Left renal cortex interstitium (tissue), 4 donors: Measurements from ENCODE around the gene NUCB2. TPM values are rescaled to one million over a fixed set of nuclear protein-coding genes. Genes with fewer than 3 reads are reported as not detected.
A peak's percentile ranks its signal among the peaks of the same experiment; 100 is the strongest.
"Not testable (repeated sequence)": the region's sequence is repeated elsewhere in the genome, so short reads cannot be mapped to it uniquely, and the experiment has no call there.

Experiments used
- DNase-seq, 4 donors: peaks; one replicate each; pipeline ENCODE4 v3.0.0-alpha.2; 2013; ENCODE audit warnings: low read depth in 4 of 4, low spot score in 2 of 4, missing footprints in 1 of 4
- polyA plus RNA-seq, 4 donors: library from polyadenylated mRNA; unstranded; fragments of 120-200 nt; gene quantifications; one replicate each; pipeline ENCODE4 v1.2.1, GENCODE V29; 2013; ENCODE audit not compliant: insufficient read length in 4 of 4

NUCB2 gene
- 10 to 100 TPM; 60.5 to 90.5 (median 75.8) TPM for polyA plus RNA-seq

- DNase-seq, result peak; percentile 90 to 93 (median 92)
Measured at GRCh38 chr11:17276236-17277023, at the start of gene NUCB2. Gene NUCB2, plus strand, starts transcription at chr11:17276739. Its CDS starts 18,585 bp downstream, at chr11:17295324.

DNA sequence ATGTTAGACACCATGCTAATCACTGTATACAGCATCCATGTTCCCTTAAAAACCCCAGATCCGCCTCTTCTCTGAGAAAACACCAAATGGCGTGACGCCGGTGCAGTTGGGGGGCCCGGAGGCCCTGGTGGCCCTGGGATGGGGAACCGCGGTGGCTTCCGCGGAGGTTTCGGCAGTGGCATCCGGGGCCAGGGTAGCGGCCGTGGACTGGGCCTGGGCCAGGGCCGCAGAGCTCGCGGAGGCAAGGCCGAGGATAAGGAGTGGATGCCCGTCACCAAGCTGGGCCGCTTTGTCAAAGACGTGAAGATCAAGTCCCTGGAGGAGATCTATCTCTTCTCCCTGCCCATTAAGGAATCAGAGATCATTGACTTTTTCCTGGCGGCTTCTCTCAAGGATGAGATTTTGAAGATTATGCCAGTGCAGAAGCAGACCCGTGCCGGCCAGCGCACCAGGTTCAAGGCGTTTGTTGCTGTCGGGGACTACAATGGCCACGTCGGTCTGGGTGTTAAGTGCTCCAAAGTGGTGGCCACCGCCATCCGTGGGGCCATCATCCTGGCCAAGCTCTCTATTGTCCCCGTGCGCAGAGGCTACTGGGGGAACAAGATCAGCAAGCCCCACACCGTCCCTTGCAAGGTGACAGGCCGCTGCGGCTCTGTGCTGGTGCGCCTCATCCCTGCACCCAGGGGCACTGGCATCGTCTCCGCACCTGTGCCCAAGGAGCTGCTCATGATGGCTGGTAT is 48.2 kb upstream of the NUCB2 start:
- DNase-seq, result not testable (repeated sequence)

- no peak for DNase-seq
Measured at GRCh38 chr11:17229481-17230152, 46.9 kb upstream of the NUCB2 start.

DNA sequence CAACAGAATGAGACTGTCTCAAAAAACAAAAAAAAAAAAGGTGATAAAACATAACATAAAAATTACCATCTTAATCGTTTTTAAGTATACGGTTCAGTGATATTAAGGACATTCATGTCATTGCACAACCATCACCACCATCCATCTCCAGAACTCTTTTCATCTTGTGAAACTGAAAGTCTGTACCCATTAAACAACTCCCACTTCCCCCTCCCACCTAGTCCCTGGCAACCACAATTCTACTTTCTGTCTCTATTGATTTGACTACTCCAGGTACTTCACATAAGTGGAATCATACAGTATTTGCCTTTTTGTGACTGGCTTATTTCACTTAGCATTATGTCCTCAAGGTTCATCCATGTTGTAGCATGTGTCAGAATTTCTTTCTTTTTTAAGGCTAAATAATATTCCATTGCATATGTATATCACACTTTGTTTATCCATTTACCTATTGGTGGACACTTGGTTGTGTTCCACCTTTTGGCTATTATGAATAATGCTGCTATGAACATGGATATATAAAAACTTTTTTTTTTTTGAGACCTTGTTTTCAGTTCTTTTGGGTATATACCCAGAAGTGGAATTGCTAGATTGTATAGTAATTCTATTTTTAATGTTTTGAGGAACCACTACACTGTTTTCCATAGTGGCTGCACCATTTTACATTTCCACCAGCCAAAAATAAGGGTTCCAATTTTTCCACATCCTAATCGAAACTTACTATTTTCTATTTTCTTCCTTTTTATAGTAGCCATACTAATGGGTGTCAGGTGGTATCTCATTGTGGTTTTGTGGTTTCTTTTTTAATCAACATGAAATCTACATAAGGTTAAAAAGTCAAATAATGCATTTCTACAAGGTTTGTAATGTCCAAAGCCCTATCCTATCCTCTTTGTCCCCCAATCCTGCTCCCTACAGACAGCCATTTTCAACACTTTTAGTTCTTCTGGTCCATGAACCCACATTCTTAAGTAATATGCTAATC is 45.4 kb upstream of the NUCB2 start:
- no peak for DNase-seq

- no peak for DNase-seq
Measured at GRCh38 chr11:17233101-17233500, 43.4 kb upstream of the NUCB2 start.

GRCh38 chr11:17238377-17238776 is 38.2 kb upstream of the NUCB2 start:
- DNase-seq, result no peak

- not testable (repeated sequence) for DNase-seq
Measured at GRCh38 chr11:17239927-17240326, 36.6 kb upstream of the NUCB2 start.

GRCh38 chr11:17240780-17241179 is 35.8 kb upstream of the NUCB2 start:
- DNase-seq, result no peak

GRCh38 chr11:17242954-17243353 is 33.6 kb upstream of the NUCB2 start:
- DNase-seq, result not testable (repeated sequence)

DNA sequence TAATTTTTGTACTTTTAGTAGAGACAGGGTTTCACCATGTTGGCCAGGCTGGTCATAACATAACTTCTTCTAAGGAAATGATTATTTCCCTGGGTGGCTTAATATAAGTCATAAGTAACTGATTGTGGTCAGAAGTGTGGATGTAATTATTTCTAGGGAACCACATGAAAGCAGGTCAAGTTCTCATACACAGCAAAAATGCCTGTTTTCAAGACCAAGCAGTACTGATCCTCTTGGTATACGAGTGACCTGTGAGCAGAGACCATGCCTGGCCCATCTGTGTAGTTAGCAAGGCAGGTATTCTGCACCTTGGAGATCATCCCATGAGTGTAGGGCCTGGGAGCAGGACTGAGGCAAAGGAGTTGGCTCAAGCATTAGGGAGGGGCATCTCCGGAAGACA is 32.5 kb upstream of the NUCB2 start:
- no peak for DNase-seq

DNA sequence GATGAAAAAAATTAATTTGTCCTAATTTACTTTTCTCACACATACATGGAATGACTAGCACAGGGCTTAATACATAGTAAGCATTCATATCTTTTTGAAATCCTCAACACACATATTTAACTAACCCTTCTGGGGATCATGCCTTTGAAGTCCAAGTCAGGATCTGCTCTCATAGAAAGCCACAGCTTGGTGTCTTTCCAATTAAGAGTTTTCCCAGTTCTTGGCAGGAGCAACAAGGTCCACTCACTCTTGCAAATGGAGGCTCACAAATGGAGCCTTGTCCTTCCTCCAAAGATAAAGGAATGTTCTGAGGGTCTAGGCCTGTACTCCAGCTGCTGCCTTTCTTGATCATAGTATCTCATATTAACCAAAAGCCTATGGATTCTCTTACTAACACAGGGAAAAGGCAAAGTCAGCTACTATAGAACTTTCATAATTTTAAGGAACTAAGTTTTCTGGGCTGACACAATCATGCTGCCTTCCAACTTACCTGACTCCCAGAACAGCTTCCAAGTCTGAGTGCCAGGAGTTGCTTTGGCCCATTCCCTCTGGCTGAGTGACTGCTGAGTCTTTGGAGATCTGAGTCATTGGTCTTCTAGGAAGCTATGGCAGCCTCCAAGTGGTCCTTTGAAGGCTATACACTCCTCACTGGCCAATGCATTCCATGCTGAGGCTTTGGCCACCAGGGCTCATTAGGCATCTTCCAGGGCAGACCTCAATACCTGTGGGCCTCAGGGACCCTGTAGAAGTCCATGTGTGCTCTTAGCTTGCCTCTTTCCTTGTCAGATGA is 25.8 kb upstream of the NUCB2 start:
- no peak for DNase-seq

DNA sequence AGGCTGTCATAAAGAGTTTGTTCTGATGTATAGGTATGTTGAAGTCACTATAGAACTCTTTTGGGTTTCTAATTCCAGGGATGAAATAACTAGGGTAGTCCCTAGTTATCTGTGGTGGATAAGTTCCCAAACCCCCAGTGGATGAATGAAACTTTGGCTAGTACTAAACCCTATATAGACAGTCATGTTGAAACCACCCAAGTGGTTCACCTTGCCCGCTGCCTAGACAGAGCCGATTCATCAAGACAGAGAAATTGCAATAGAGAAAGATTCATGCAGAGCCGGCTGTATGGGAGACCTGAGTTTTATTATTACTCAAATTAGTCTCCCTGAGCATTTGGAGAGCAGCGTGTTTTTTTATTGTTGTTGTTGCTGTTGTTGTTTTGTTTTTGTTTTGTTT is 23.8 kb upstream of the NUCB2 start:
- DNase-seq, result no peak

DNA sequence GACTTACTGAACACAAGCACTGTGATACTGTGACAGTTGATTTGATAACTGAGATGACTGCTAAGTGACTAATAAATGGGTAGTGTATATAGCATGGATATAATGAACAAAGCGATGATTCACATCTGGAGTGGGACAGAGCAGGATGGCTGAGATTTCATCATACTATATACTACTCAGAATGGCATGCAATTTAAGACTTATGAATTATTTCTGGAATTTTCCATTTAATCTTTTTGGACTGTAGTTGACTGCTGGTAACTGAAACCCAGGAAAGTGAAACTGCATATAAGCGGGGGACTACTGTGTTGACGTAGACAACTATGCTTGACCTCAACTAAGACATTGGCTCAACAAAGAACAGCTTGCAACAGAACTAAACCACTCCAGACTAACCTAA is 20.0 kb upstream of the NUCB2 start:
- DNase-seq, result no peak

DNA sequence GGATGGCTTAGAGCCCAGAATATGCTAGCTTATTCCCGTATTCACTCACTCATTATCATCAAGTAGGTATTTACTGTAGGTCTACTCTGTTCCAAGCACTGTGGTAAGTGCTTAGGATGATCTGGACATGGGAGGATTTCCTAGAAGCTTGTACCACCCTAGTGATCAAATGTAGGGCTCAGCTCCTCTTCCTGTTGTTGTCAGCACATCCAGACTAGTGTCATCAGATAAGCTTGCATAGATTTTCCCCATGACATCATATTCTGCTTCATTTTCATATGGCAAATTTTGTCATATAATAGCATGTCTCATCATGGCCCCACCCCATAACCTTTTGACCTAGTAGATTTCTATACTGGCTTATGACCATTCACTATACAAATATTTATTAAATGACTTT is 19.3 kb upstream of the NUCB2 start:
- no peak for DNase-seq

GRCh38 chr11:17258670-17259069 is 17.9 kb upstream of the NUCB2 start:
- DNase-seq, result no peak

- no peak for DNase-seq
Measured at GRCh38 chr11:17259519-17259918, 17.0 kb upstream of the NUCB2 start.

- no peak for DNase-seq
Measured at GRCh38 chr11:17260020-17260419, 16.5 kb upstream of the NUCB2 start.

DNA sequence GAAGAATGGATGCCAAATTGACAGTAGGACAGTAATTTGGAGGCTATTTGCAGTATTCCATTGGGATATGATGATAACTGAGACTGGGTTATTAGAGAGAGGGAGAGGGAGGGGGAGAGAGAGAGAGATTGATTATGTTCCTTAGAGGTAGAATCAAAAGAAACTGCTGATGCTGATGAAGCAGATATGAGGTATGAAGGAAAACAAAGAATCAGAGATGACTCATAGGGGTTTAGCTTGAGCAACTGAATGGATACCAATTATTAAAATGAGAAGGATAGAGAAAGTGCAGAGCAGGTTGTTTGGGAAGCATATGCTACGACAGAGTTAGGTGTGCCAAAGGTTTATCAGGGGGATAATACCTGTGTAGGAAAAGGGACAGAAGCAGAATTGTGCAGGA is 12.8 kb upstream of the NUCB2 start:
- DNase-seq, result no peak

- no peak for DNase-seq
Measured at GRCh38 chr11:17266781-17267180, 9.8 kb upstream of the NUCB2 start.
